A673 (cell line): ENCODE results near the gene PHACTR4.
"Not testable (repeated sequence)": the region's sequence is repeated elsewhere in the genome, so short reads cannot be mapped to it uniquely, and the experiment has no call there.

ENCODE experiments used
- EZH2 ChIP-seq: fragments of 200-600 bp; sonication (generic); IDR thresholded peaks from 2 replicates; pipeline ENCODE4 v1.6.1; 2017; ENCODE audit warnings: borderline replicate concordance, low read depth, mild to moderate bottlenecking, mixed read lengths, antibody characterized with exemption, low read length; ENCODE audit not compliant: poor library complexity, severe bottlenecking
- TF ChIP-seq, protein P1 (sequence below): fragments of 300-800, 200-600 bp; sonication (generic); conservative IDR thresholded peaks from 2 replicates; pipeline ENCODE4 v1.5.1; 2017; ENCODE audit warnings: low read depth, mild to moderate bottlenecking, antibody characterized with exemption, low read length, moderate library complexity, mixed read lengths

DNA sequence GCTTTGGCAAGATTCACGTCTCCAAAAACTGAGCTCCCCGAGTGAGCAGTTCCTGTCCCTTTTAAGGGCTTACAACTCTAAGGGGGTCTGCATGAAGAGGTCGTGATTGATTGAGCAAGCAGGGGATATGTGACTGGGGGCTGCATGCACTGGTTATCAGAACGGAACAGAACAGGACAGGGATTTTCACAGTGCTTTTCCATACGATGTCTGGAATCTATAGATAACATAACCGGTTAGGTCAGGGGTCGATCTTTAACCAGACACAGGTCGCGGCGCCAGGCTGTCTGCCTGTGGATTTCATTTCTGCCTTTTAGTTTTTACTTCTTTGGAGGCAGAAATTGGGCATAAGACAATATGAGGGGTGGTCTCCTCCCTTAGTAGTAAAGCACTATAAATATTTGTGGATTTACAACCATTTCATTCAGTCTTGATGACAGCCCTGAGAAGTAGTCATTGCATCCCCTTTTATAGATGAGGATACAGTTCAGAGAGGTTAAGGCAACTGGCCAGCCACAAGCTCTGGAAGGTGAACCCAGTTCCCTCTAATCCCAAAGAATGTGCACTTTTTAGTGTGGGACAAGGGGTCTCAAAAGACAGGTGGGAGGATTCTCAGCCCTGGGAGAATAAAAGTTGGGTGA, 155.6 kb downstream of the PHACTR4 start:
- TF ChIP-seq, protein P1, sequence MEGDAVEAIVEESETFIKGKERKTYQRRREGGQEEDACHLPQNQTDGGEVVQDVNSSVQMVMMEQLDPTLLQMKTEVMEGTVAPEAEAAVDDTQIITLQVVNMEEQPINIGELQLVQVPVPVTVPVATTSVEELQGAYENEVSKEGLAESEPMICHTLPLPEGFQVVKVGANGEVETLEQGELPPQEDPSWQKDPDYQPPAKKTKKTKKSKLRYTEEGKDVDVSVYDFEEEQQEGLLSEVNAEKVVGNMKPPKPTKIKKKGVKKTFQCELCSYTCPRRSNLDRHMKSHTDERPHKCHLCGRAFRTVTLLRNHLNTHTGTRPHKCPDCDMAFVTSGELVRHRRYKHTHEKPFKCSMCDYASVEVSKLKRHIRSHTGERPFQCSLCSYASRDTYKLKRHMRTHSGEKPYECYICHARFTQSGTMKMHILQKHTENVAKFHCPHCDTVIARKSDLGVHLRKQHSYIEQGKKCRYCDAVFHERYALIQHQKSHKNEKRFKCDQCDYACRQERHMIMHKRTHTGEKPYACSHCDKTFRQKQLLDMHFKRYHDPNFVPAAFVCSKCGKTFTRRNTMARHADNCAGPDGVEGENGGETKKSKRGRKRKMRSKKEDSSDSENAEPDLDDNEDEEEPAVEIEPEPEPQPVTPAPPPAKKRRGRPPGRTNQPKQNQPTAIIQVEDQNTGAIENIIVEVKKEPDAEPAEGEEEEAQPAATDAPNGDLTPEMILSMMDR, result not testable (repeated sequence)
- TF ChIP-seq EZH2, result not testable (repeated sequence)
